ENCODE data around the gene MRPS18A.
"Not testable (repeated sequence)": the region's sequence is repeated elsewhere in the genome, so short reads cannot be mapped to it uniquely, and the experiment has no call there.

The MRPS18A gene

DNA sequence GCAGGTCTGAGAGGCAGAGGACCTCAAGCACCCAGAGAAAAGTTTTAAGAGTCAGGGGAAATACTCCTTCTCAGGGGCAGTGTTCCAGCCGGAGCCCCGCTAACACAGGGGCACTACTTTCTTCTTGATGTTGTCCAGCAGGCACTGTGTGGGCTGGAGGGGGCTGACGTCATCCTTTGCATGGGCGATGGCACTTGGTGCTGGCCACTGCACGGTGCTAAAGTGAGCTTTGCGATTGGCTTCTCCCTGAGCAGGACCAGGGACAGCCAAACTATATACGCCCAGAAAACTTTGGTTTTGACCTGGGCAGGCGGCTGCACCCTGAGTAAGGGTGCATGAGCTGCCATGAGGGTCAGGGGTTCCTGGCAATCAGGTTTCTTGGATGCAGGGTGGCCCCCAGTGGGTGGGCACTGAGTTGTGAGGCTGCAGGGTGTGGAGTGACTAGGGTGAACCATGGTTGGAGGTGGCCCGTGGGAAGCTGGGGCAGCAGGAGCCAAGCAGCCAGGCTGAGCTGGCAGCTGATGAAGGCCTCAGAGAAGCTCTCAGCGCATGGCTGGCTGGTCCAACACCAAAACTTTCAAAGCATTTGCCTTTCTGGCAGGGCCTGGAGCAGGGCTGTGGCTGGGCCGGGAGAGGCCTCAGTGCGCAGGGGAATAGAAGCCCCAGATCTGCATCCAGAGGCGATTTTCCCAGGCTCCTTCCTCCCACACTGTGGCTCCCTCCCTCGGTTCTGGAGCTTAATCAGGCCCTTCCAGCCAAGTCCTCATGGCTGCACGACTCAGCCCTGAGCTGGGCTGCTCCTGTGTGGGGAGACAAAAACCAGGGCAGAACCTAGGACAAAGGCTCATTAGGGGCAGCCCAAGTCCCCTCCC lies 18.3 kb downstream of the MRPS18A start:
- no peak for DNase-seq

DNA sequence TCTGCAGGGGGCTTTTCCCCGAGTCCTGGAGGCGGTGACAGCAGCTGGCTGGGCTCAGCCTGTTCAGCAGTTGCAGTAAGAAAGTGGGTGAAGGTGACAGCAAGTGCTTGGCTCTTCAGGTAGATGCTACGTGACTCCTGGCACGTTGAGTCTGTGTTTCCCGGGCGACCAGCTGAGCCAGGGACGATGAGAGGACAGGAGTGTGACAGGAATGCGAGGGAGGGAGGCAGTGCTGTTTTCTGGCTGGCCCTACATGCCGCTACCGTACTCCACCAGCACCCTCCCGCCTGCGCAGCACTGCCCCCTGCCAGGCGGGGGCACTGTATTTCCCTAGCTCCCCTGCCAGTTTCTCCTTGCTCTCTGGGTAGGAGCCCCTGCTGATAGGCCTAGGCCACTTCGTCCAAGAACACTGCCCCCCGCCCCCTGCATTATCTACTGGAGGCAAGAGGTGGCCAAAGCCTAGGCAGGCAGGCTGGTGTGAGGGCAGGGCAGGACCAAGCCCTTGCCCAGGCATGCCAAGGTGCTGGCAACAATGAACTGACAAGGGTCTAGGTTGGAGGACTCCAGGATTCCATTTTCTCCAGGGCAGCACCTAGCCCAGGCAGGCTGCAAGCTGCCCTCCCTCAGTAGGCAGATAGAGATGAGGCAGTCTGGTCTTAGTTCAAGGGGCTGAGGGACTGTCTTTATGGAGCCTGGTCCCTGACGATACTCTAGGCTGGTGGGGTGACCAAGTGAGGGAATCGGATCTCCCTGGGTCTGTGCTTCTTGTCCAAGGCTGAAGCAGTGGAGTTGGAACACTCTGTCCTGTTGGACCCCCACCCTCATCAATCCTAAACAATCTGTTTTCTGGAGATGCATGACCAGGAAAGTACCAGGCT lies 19.2 kb downstream of the MRPS18A start:
- DNase-seq = peak; percentile 90

- peak; percentile 76 for DNase-seq
These were observed 20.1 kb downstream of the MRPS18A start for GRCh38 chr6:43667245-43668150.

- DNase-seq = no peak
These were observed 21.2 kb downstream of the MRPS18A start for GRCh38 chr6:43666196-43666920.

DNA sequence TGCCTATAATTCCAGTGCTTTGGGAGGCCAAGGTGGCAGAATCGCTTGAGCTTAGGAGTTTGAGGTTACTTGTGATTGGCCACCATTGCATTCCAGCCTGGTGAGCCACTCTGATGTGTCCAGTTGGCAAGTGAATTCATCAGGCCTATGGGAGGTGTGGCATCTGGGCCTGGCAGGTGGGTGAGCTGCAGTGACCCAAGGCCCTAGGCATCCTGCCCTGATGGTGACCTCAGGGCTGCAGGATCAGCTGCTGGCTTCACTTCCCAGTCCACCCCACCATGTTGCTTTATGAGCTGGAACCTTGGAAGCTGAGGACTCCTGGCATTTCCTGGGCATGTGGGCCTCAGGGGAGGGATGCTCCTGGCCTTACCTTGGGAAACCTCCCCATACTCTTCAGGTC lies 22.2 kb downstream of the MRPS18A start:
- no peak for DNase-seq

DNA sequence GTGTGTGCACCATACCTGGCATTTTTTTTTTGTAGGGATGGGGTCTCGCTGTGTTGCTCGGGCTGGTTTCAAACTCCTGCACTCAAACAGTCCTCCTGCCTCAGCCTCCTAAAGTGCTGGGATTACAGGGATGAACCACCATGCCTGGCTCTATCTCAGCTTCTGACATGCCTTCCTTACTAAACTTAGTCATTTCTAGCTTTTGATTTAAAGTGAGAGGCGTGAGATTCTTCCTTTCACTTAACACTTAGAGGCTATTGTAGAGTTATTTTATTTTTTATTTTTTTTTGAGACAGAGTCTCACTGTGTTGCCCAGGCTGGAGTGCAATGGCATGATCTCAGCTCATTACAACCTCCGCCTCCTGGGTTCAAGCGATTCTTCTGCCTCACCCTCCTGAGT lies 24.6 kb downstream of the MRPS18A start:
- DNase-seq = not testable (repeated sequence)

DNA sequence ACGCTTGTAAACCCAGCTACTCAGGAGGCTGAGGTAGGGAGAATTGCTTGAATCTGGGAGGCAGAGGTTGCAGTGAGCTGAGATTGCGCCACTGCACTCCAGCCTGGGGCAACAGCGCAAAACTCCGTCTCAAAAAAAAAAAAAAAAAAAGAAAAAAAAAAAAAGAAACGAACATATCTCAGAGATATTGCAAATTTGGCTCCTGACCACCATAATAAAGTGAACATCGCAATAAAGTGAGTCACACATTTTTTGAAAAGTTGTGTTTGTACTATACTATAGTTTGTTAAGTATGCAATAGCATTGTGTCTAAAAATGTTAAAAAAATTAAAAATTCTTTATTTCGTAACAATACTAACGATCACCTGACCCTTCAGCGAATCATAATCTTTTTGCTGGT lies 29.4 kb downstream of the MRPS18A start:
- no peak for DNase-seq

DNA sequence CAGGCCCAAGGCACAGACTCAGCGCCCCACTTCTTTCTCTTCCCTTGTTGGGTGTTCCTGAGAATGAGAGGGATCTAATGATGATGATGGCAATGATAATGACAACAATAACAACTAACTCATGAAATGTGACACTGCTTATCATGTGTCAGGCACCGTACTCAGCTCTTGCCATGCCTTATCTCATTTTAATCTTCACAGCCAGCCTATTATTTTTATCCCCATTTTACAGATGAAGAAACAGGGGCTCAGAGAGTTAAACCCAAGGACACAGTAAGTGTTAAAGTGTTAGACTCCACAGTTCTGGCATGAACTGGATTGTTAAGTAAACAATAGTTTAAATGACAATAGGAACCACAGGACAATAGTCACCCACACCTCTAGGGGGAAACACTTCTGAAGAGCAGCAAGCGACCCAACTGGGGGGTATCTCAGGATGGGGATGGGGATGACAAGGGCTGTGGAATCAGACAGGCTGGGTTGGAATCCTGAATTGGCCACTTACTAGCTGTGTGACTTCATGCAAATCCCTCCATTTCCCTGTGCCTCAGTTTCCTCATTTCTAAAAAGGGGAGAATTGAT lies 30.3 kb downstream of the MRPS18A start:
- DNase-seq = no peak

DNA sequence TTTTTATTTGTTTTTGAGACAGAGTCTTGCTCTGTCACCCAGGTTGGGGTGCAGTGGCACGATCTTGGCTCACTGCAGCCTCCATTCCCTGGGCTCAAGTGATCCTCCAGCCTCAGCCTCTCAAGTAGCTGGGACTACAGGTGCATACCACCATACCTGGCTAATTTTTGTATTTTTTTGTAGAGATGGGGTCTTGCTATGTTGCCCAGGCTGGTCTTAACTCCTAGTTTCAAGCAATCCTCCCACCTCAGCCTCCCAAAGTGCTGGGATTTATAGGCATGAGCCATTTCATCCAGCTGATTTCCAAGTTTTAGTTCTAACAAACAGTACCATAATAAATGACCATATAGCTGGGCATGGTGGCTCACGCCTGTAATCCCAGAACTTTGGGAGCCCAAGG lies 34.8 kb downstream of the MRPS18A start:
- not testable (repeated sequence) for DNase-seq

GRCh38 chr6:43648248-43648647 lies 39.3 kb downstream of the MRPS18A start:
- DNase-seq = no peak

GRCh38 chr6:43647613-43648012 lies 40.0 kb downstream of the MRPS18A start:
- no peak for DNase-seq

DNA sequence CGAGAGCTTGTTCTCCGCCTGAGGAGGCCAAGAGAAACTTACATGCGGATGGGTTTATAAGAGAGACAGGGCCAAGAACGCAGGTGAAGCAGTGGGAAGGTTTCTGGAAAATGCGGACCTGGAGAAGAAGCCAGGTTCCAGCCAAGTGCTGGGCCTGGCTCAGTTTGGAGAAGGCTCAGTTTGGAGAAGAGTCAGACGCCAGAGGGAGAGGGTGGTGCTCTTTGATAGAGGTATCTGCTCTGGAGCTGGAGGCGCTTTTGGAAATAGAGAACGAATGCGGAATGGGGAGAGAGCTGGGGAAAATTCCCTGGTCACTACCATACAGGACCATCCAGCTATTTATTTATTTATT lies 42.0 kb downstream of the MRPS18A start:
- no peak for DNase-seq

DNA sequence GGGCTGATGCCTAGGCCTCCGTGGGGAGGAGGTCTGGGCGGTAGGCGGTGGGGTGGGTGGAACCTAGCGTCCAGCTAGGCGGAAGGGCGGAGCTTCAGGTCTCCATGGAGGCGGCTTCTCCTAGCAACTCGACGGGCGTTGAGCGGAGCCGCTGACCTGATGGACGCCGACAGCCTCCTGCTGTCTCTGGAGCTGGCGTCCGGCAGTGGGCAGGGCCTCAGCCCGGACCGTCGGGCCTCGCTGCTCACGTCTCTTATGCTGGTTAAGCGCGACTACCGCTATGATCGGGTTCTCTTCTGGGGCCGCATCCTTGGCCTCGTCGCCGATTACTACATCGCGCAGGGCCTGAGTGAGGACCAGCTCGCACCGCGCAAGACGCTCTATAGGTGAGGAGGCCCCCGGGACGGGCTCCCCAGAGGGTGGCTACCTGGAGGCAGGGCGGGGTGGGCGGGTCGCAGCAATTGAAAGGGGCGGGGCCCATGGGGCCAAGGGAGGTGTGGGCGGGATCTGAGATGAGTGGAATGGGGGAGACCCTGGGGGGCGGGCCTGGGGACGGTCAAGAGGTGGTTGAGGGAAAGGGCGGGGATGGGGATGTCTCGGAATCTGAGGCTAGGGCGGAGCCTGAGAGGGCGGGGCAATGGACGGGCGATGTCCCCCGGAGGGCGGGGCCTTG lies 42.5 kb downstream of the MRPS18A start, which contains the start of gene RSPH9:
TSS of gene RSPH9 (plus strand) at position 97 of the 673 bp plus-strand sequence. CDS start at position 160, 63 bp downstream.
- peak; percentile 17 for DNase-seq

DNA sequence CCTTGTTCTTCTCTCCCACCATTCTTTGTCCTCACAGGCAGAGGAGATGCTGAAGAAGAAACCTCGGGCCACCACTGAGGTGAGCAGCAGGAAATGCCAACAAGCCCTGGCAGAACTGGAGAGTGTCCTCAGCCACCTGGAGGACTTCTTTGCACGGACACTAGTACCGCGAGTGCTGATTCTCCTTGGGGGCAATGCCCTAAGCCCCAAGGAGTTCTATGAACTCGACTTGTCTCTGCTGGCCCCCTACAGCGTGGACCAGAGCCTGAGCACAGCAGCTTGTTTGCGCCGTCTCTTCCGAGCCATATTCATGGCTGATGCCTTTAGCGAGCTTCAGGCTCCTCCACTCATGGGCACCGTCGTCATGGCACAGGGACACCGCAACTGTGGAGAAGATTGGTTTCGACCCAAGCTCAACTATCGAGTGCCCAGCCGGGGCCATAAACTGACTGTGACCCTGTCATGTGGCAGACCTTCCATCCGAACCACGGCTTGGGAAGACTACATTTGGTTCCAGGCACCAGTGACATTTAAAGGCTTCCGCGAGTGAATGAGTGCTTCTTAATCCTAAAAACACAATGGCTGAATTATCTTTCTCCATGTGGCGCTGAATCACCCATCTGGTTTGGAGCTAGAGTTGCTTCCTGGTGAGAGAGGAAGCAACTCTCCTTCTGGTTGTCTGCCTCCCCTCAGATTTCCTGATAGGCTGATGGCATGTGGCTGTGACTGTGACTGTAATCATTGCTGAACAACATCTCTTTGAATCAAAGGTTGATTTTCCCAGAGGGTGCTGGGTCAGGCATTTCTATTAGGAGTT lies 47.4 kb downstream of the MRPS18A start:
- DNase-seq = no peak

GRCh38 chr6:43636308-43636659 lies 51.3 kb downstream of the MRPS18A start:
- DNase-seq = no peak

- peak; percentile 60 for DNase-seq
These were observed 51.9 kb downstream of the MRPS18A start, which contains the start of gene MAD2L1BP for GRCh38 chr6:43635387-43636307. Gene MAD2L1BP (plus strand): TSS chr6:43635840. CDS start chr6:43635876, 36 bp downstream.

GRCh38 chr6:43634702-43635303 lies 52.8 kb downstream of the MRPS18A start:
- no peak for DNase-seq

GRCh38 chr6:43633002-43633401 lies 54.6 kb downstream of the MRPS18A start:
- not testable (repeated sequence) for DNase-seq
